VCaP (cell line): ENCODE results near the gene LENG1.

Source experiments
- H3K27ac ChIP-seq: fragments of 450-650 bp; 2 replicates; pipeline ENCODE4 v1.5.1; 2017
- TF ChIP-seq, protein P1 (sequence below): fragments of 450-650 bp; conservative IDR thresholded peaks from 2 replicates; pipeline ENCODE4 v1.5.1; 2017; ENCODE audit warnings: mild to moderate bottlenecking, moderate library complexity

The LENG1 gene

DNA sequence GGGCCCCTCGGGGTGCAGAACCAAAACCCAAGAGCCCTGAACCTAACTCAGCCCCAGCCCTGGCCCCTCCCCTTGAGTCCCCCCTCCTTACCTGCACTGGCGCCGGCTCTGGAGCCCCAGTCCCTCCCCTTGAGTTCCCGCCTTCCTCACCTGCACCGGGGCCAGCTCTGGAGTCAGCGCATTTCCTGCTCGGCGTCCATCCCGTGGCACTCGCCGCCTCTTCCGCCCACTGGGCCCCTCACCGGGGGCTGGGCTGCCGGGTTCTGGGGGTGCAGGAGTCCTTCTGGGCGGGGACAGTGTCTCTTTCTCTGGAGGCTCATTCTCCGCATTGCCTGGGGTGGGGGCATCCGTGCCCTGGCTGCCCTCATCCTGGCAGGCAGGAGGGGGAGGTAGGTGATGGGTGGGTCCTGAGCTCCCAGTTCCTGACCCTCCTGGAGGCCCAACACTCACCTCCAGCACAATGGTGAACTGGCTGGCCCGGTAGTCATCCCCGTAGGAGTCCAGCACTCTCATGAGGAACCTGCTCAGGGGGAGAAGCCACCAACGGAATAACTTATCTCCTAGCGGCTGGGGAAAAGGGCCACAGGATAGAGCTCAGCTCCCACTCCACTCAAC lies 51.5 kb downstream of the LENG1 start:
- TF ChIP-seq, protein P1, sequence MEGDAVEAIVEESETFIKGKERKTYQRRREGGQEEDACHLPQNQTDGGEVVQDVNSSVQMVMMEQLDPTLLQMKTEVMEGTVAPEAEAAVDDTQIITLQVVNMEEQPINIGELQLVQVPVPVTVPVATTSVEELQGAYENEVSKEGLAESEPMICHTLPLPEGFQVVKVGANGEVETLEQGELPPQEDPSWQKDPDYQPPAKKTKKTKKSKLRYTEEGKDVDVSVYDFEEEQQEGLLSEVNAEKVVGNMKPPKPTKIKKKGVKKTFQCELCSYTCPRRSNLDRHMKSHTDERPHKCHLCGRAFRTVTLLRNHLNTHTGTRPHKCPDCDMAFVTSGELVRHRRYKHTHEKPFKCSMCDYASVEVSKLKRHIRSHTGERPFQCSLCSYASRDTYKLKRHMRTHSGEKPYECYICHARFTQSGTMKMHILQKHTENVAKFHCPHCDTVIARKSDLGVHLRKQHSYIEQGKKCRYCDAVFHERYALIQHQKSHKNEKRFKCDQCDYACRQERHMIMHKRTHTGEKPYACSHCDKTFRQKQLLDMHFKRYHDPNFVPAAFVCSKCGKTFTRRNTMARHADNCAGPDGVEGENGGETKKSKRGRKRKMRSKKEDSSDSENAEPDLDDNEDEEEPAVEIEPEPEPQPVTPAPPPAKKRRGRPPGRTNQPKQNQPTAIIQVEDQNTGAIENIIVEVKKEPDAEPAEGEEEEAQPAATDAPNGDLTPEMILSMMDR: no peak
- H3K27ac ChIP-seq: no peak overlapping the region

DNA sequence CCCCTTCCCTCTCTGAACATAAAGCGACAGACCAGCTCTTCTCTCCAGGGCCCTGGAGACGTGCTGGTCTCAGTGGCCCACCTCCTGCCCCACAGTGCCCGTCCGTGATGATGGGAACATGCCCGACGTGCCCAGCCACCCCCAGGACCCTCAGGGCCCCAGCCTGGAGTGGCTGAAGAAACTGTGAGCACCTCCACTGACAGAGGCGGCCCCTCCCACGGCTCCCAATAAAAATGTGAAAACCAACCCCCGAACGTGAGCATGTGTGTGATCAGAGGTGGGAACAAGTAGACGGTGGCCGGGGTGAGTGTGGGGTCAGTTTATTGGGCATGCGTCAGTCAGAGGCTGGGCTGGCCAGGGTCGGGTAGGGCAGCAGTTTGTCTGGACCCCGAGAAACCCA lies 52.8 kb downstream of the LENG1 start:
- TF ChIP-seq, protein P1: no peak
- H3K27ac ChIP-seq: no peak overlapping the region

DNA sequence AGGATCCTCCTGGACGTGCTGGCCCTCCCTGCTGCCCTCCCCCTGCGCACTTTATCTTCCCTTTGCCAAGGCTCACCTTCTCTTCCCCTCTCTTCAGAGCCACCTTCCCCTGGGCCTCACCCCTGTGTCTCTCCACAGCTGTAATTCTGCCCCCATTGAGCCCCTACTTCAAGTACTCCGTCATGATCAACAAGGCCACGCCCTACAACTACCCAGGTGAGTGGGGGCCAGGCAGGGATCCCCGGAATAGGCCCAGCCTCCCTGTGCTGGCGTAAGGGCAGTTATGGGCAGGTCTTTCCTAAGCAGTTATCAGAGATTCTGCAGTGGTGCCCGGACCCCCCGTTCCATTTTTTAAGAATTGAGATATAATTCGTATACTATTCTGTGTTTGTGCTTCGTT lies 53.7 kb downstream of the LENG1 start:
- no peak overlapping the region for H3K27ac ChIP-seq
- TF ChIP-seq, protein P1: no peak
